Activated CD8-positive, alpha-beta T cell treated with anti-CD3 and anti-CD28 coated beads, Interleukin-2, amount 10 ng/mL, durations not matched to agents 7 days and 5 days (primary cell): Measurements from ENCODE around the gene ZP3. TPM values are rescaled to one million over a fixed set of nuclear protein-coding genes. Genes with fewer than 3 reads are reported as not detected.
"Not testable (repeated sequence)": the region's sequence is repeated elsewhere in the genome, so short reads cannot be mapped to it uniquely, and the experiment has no call there.

ENCODE experiments used
- ATAC-seq: fragments of 150-1000 bp; cut with Tn5 transposase; one replicate; pipeline ENCODE4 v1.10.0; 2021; ENCODE audit warnings: moderate library complexity
- CTCF ChIA-PET: fragments of 350-600 bp; sonication (Branson Sonifier 250); formaldehyde crosslinking; loops from one replicate; lab custom pipeline; 2021; ENCODE audit warnings: antibody characterized with exemption; lab: Charles Lee
- POLR2A ChIA-PET: fragments of 350-600 bp; sonication (Branson Sonifier 250); formaldehyde crosslinking; loops from one replicate; lab custom pipeline; 2021; ENCODE audit warnings: antibody characterized with exemption; lab: Charles Lee
- DNase-seq: peaks from one replicate; pipeline ENCODE4 v3.0.0-alpha.2; 2020
- H3K27ac Mint-ChIP-seq: one replicate; pipeline ENCODE4 v1.8.0; 2021; ENCODE audit warnings: mild to moderate bottlenecking, mixed read lengths
- H3K27me3 Mint-ChIP-seq: one replicate; pipeline ENCODE4 v1.8.0; 2021; ENCODE audit warnings: low read depth, mixed read lengths
- H3K36me3 Mint-ChIP-seq: one replicate; pipeline ENCODE4 v1.8.0; 2021; ENCODE audit warnings: low read depth, mixed read lengths
- H3K4me1 Mint-ChIP-seq: one replicate; pipeline ENCODE4 v1.8.0; 2021; ENCODE audit warnings: low read depth, mixed read lengths
- H3K4me3 Mint-ChIP-seq: one replicate; pipeline ENCODE4 v1.8.0; 2021; ENCODE audit warnings: mild to moderate bottlenecking, mixed read lengths
- H3K9me3 Mint-ChIP-seq: one replicate; pipeline ENCODE4 v1.8.0; 2022; ENCODE audit warnings: mixed read lengths; ENCODE audit not compliant: insufficient read depth
- total RNA-seq, 2 experiments: library from RNA; stranded (reverse); gene quantifications; one replicate each; pipeline ENCODE4 v1.2.3, GENCODE V29; 2021

ZP3 gene
- total RNA-seq, 2 experiments from 2014 or later = 4.0 to 5.9 TPM

GRCh38 chr7:76476742-76477474 is 52.2 kb downstream of the ZP3 start:
- H3K36me3 Mint-ChIP-seq, H3K27me3 Mint-ChIP-seq, DNase-seq, H3K27ac Mint-ChIP-seq, ATAC-seq, H3K4me1 Mint-ChIP-seq, CTCF ChIA-PET, H3K9me3 Mint-ChIP-seq, H3K4me3 Mint-ChIP-seq, POLR2A ChIA-PET: not testable (repeated sequence)

DNA sequence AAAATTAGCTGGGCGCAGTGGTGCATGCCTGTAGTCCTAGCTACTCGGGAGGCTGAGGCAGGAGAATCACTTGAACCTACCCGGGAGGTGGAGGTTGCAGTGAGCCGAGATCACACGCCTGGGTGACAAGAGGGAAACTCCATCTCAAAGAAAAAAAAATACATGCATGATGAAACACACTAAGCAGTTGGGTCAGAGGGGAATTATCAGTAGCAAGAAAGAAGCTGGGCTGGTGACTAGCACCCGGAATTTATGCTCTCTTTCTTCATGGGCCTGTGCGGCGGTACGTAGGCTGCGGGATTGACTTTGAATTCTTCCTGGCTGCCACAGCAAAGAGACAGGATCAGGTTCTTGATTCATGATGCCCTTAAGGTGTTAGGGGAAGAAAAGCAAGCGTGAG is 54.9 kb downstream of the ZP3 start:
- H3K27ac Mint-ChIP-seq, CTCF ChIA-PET, DNase-seq, H3K27me3 Mint-ChIP-seq, H3K4me1 Mint-ChIP-seq, ATAC-seq, H3K9me3 Mint-ChIP-seq, H3K4me3 Mint-ChIP-seq, POLR2A ChIA-PET: not testable (repeated sequence)
- H3K36me3 Mint-ChIP-seq = peaks cover 14% of the 10 kb centered on the region

GRCh38 chr7:76480403-76481253 is 55.9 kb downstream of the ZP3 start:
- CTCF ChIA-PET, H3K27ac Mint-ChIP-seq, H3K4me1 Mint-ChIP-seq, H3K9me3 Mint-ChIP-seq, DNase-seq, H3K4me3 Mint-ChIP-seq, ATAC-seq, POLR2A ChIA-PET, H3K27me3 Mint-ChIP-seq: not testable (repeated sequence)
- H3K36me3 Mint-ChIP-seq = peaks cover 14% of the 10 kb centered on the region

DNA sequence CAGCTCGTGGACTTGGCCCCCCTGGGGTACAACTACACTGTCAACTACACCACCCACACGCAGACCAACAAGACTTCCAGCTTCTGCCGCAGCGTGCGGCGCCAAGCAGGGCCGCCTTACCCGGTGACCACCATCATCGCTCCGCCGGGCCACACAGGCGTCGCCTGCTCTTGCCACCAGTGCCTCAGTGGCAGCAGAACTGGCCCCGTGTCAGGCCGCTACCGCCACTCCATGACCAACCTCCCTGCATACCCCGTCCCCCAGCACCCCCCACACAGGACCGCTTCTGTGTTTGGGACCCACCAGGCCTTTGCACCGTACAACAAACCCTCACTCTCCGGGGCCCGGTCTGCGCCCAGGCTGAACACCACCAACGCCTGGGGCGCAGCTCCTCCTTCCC is 57.9 kb downstream of the ZP3 start:
- H3K27ac Mint-ChIP-seq, CTCF ChIA-PET, H3K4me1 Mint-ChIP-seq, H3K9me3 Mint-ChIP-seq, ATAC-seq, POLR2A ChIA-PET, H3K27me3 Mint-ChIP-seq, DNase-seq, H3K4me3 Mint-ChIP-seq: not testable (repeated sequence)
- peaks cover 14% of the 10 kb centered on the region for H3K36me3 Mint-ChIP-seq

DNA sequence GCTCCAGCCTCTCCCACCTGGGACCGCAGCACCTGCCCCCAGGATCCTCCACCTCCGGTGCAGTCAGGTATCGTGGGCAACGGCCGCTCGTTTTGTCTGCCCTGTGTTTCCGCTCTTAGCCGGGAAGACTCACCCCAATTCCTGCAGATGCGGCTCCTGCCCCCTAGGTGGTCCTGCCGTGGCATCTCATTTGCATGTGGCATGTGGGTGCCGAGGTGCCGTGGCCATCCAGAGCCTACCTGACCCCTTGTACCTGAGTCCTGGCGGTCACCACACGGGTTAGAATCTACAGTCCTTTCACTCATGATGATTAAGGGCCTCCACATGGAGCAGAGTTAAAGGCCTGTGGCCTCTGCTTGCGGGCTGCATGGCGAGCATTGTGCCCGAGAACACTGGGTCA is 58.3 kb downstream of the ZP3 start:
- H3K9me3 Mint-ChIP-seq, DNase-seq, H3K27ac Mint-ChIP-seq, POLR2A ChIA-PET, H3K4me1 Mint-ChIP-seq, CTCF ChIA-PET, H3K4me3 Mint-ChIP-seq, H3K27me3 Mint-ChIP-seq, ATAC-seq: not testable (repeated sequence)
- H3K36me3 Mint-ChIP-seq = peaks cover 14% of the 10 kb centered on the region

- POLR2A ChIA-PET, H3K27ac Mint-ChIP-seq, H3K27me3 Mint-ChIP-seq, CTCF ChIA-PET, ATAC-seq, H3K4me1 Mint-ChIP-seq, H3K4me3 Mint-ChIP-seq, DNase-seq, H3K9me3 Mint-ChIP-seq: not testable (repeated sequence)
- H3K36me3 Mint-ChIP-seq = peaks cover 14% of the 10 kb centered on the region
Measured at GRCh38 chr7:76484456-76484855, 59.7 kb downstream of the ZP3 start.

- H3K4me3 Mint-ChIP-seq, CTCF ChIA-PET, H3K27me3 Mint-ChIP-seq, DNase-seq, H3K4me1 Mint-ChIP-seq, H3K9me3 Mint-ChIP-seq, POLR2A ChIA-PET, H3K27ac Mint-ChIP-seq: not testable (repeated sequence)
- ATAC-seq = peak; percentile 41
- peaks cover 14% of the 10 kb centered on the region for H3K36me3 Mint-ChIP-seq
Measured at GRCh38 chr7:76485822-76486610, 61.3 kb downstream of the ZP3 start.

DNA sequence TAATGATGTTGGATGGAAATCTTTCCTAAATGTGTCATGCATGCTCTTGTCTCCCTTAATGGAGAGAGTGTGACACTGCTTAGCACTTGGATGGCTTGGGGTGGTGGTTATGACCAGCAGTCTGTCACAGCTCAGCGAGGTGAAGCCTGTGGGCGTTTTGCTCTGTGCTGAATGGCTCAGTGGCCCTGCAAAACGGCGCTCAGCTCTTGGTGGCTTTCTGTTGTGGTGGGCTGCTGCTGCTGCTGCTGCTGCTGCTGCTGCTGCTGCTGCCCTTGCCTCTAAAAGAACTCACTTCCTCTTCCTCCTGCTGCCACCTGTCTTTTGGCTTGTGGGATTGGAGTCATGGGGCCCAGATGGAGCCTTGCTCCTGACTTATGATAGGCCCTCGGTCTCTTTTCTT is 61.9 kb downstream of the ZP3 start:
- Mint-ChIP-seq H3K4me3 (peak overlapping the region; percentile 28), H3K27ac (peak overlapping the region; percentile 90), H3K36me3 (peaks cover 14% of the 10 kb centered on the region)
- H3K9me3 Mint-ChIP-seq, H3K27me3 Mint-ChIP-seq, POLR2A ChIA-PET, H3K4me1 Mint-ChIP-seq, CTCF ChIA-PET: not testable (repeated sequence)
- DNase-seq (peak; percentile 73), ATAC-seq (peak; percentile 98)

GRCh38 chr7:76487969-76488368 is 63.2 kb downstream of the ZP3 start:
- H3K9me3 Mint-ChIP-seq, POLR2A ChIA-PET, H3K27ac Mint-ChIP-seq, CTCF ChIA-PET, H3K4me3 Mint-ChIP-seq, H3K27me3 Mint-ChIP-seq, H3K36me3 Mint-ChIP-seq, DNase-seq, H3K4me1 Mint-ChIP-seq, ATAC-seq: not testable (repeated sequence)

Other genes starting within 250 kb of the ZP3 start
- not detected for gene SRRM3, start 223.1 kb upstream of the ZP3 start, total RNA-seq
- 10 to 100 TPM; 37.2 to 40.4 TPM for gene HSPB1, start 122.3 kb upstream of the ZP3 start, total RNA-seq
- gene YWHAG, start 66.0 kb upstream of the ZP3 start, total RNA-seq = 10 to 100 TPM; 77.9 to 79.3 TPM
- under 1 TPM in 1 of 2 experiments, not detected in 1; 0.47 TPM for gene SSC4D, start 15.3 kb upstream of the ZP3 start, total RNA-seq
- gene DTX2, start 36.8 kb downstream of the ZP3 start, total RNA-seq = 10 to 100 TPM; 28.0 to 30.6 TPM
- under 1 TPM; 0.68 to 0.92 TPM for gene UPK3B, start 85.6 kb downstream of the ZP3 start, total RNA-seq
- under 1 TPM; 0.16 to 0.18 TPM for gene SPDYE16, start 118.3 kb downstream of the ZP3 start, total RNA-seq
- gene POMZP3, start 202.3 kb downstream of the ZP3 start, total RNA-seq = 10 to 100 TPM; 16.5 to 17.7 TPM